Measurements from ENCODE around the gene OR2L3.

DNA sequence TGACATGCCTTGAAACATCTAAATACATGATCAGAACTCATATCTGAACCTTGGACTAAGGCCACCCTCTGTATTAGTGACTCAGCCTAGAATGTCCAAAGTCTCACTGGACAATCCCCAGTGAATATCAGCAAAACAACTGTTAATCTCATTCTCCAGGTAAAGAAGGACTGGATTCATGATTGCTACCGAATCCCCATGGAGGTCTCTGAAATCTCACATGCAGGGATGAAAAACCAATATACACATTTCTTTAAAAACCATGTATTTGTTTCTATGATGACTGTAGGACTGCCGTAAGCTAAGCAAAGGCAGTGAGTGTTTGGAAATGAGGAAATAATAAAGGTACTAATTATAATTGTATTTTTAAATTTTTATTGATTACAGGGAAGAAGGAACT, at the start of gene OR2L3:
- TF ChIP-seq CTCF (IDR thresholded peaks at IDR 0.05): no peak
- TF ChIP-seq ZFX (IDR thresholded peaks at IDR 0.05; ENCODE audit: borderline replicate concordance): no peak
